ENCODE data around the gene PUSL1.
"Not testable (repeated sequence)": the region's sequence is repeated elsewhere in the genome, so short reads cannot be mapped to it uniquely, and the experiment has no call there.

PUSL1 gene

DNA sequence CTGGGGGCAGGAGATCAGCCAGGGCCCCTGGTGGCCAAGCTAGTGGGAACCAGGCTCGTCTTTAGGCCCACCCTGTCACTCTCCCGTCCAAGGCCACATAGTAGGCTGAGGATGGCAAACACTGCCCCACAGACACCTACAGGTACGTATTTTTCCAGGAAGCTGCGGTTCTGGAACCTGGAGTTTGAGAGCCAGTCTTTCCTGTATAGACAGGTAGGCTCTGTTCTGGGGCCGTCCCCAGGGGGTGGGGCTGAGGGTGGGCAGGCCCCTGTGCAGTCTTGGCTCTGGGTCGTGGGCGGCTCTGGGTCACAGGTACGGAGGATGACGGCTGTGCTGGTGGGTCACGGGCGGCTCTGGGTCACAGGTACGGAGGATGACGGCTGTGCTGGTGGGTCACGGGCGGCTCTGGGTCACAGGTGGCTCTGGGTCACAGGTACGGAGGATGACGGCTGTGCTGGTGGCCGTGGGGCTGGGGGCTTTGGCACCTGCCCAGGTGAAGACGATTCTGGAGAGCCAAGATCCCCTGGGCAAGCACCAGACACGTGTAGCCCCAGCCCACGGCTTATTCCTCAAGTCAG lies 2.2 kb downstream of the PUSL1 start:
- DNase-seq: no peak

DNA sequence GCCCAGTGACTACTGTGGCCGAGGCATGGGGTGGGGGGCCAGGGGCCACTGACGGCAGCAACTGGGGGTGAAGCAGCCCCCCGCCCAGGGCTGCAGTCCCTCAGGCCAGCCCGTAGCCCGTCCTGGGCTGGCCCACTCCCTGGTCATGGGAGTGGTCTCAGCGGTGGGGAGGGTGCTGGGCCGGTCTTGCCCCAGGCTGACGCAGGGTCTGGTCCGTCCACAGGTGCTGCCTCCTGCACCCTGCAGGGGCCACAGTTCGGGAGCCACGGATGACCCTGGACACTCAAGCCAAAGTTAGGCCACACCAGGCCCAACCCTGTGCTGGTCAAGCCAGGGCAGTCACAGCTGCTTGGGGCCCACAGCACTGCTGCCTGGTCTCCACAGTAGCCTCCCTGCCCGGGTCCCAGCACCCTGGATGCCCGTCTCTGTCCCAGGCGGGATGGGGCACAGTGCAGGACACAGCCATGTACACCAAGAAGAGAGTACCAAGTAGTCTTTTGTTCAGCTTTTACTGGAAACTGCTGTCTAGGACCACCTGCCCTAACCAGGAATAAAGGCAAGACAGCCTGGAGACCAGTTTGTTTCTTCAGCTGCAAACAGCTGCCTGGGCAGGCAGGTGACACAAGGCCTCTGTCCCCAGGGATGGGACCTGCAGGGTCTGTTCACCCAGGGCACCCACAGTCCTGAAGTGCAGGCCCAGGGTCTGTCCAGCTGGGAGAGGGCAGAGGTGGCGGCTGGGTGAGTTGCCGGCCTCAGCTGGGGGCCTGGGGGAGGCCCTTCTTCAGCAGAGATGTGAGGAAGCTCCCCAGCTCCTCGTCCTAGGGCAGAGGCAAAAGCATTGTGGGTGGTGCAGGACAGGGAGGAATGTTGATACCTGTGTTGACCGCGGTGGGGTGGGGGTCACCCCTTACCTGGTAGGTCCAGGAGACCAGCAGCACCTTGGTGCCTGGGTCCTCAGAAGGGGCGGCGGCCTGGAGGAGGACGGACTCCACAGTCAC lies 3.0 kb downstream of the PUSL1 start:
- DNase-seq: no peak

DNA sequence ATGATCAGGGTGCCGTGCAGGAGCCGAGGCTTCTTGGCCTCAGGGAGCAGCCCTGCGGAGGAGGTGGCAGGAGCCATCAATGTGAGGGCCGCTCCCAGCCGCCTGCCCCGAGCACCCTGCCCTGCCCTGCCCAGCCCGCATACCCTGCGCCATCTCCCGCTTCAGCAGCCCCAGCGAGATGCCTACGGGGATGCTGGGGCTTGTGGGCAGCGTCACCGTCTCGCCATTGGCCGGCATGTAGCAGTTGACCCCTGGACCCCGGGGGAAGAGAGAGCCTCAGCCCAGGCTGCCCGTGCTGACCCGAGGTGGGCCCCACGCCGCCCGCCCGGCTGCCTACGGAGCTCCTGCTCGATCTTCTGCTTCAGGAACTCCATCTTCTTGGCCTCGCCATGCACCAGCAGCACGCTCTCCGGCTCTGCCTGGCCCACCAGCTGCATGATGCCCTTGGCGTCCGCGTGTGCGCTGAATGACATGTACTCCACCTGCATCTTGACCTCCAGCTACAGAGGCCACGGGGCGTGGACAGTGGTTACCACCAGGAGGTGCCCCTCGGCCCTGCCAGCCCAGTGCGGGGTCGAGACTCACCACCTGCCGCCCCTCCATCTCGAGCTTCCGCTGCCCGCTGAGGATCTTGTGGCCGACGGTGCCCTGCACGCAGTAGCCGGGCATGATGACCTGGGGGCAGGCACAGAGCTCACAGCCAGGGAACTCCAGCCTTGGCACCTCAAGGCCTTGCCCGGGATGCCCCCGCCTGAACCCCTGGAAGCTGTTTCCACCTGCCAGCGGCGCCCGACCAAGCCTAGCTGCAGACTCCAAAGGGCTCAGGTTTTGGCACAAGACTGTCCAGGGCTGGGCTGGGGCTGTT lies 4.3 kb downstream of the PUSL1 start:
- no peak for DNase-seq

DNA sequence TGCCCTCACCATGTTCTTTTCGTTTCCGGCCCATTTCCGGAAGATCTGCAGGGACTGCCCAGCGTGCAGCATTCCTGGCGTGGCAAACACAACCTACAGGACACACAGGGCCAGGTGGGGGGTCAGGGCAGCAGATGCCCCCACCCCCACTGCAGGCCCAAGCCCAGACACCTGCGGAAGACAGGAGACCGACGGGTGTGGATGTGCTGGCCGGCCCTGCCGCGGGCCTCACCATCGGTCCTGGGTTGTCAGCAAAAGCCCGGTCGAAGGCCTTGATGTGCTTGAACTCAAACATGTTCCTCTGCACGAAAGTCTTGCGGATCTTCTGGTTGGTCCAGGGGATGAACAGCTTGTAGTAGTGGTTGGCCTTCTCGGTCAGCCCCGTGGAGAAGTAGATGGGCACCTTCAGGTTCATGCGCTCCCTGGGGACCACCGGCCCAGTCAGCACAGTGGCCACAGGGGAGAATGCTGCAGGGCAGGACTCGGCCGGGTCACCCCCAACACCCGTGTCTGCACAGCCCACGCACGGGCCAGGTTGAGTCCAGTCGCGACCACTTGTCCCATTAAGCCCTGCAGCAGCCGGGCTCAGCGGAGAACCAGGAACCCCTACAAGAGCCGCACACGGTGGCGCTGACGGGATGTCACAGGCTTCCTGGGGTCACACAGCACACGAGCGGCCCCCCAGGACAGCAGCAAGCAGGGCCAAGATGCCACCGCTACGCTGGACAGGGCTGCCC lies 5.3 kb downstream of the PUSL1 start:
- DNase-seq: no peak

DNA sequence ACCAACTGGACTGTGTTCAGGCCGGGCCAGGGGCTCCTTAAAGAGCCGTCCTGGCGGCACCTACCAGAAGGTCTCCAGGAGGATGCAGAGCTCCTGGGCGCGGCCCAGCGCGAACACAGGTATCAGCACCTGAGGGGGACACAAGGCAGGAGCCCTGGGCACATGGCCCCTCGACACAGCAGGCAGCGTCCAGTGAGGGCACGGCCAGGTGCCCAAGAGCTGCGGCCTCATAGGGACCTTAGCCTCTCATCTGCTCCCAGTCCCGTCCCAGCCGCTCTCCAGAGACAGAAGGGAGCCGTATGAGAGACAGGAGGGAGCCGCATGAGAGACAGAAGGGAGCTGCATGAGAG lies 5.8 kb downstream of the PUSL1 start:
- DNase-seq: no peak

DNA sequence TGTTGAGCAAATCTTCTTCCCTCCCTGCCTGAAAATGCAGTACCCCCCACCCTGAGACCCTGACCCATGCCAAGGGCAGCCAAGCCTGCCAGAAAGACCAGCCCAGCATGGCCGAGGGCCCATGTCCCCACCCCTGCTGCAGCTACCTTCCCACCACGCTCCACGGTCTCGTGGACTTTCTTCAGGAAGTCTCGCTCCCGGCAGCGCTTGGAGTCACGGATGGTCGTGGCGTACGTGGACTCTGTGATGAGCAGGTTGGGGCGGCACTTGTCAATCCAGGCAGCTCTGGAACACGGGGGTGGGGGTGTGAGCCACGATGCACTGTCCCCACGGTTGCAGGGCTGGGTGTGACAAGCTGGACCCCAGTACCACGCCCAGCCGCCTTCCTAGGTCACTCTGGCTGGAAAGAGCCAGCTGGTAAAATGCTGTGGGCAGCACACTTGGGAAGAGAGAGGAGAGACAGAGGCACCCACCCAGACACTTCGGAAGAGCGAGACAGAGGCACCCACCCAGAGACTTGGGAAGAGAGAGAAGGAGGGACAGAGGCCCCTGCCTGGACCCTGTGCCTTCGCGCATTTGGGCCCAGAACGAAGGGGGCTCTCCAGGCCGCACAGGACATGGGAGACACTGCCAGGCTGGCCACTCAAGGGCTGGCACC lies 6.4 kb downstream of the PUSL1 start:
- DNase-seq: no peak

DNA sequence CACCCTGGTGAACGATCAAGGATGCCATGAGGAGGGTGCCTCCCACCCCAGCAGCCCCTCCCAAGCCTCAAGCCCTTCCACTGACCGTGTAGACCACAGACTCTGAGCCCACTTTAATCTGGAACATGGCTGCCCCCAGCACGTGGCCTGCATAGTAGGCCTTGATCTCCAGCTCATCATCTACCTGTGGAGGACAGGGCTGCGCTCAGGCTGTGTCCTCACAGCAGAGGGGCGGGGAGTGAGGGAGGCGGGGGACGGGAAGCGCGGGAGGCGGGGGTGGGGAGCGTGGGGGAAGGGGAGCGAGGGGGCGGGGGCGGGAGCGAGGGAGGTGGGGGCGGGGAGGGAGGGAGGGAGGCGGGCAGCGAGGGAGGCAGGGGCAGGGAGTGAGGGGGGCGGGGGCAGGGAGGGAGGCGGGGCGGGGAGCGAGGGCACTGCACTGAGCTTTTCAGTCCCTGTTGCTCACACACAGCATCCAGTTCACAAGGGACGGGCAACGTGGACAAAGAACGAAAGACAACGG lies 7.1 kb downstream of the PUSL1 start:
- no peak for DNase-seq

DNA sequence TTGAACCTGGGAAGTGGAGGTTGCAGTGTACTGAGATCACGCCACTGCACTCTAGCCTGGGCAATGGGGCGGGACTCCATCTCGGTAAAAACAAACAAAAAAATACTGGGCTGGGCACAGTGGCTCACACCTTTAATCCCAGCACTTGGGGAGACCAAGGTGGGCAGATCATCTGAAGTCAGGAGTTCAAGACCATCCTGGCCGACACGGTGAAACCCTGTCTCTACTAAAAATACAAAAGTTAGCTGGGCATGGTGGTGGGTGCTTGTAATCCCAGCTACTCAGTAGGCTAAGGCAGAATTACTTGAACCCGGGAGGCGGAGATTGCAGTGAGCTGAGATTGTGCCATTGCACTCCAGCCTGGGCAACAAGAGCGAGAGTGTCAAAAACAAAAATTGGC lies 7.8 kb downstream of the PUSL1 start:
- not testable (repeated sequence) for DNase-seq

DNA sequence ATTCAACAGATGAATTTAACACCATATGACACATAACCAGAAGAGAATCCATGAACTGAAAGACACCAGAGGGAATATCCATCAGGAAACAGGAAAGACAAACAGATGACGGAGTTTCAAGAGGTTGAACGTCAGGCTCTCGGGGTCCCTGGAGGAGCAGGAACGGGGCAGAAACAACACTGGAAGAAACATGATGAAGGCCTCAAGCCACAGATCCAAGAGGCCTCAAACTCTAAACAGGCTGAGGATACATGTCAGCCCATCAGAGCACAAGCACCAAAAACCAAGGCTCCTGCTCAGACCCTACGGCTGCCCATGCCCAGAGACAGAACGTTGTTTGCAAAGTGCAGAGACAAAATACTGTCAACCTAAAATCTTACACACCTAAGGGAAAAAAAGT lies 9.0 kb downstream of the PUSL1 start:
- no peak for DNase-seq

DNA sequence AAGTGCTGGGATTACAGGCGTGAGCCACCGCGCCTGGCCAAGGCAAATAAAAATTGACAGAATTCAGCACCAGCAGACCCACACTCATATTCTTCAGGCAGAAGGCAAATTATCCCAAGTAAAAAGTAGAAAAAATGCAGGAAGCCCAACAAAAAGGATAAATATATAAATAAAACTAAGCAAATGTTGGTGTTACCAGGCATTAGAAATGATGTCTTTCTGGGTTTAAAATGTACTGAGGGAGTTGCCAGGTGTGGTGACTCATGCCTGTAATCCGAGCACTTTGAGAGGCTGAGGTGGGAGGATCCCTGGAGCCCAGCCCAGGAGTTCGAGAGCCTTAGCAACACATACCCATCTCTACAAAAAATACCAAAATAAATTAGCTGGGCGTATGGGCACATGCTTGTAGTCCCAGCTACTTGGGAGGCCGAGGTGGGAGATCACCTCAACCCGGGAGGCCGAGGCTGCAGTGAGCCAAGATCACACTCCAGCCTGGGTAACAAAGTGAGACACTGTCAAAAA lies 9.8 kb downstream of the PUSL1 start:
- DNase-seq: no peak

DNA sequence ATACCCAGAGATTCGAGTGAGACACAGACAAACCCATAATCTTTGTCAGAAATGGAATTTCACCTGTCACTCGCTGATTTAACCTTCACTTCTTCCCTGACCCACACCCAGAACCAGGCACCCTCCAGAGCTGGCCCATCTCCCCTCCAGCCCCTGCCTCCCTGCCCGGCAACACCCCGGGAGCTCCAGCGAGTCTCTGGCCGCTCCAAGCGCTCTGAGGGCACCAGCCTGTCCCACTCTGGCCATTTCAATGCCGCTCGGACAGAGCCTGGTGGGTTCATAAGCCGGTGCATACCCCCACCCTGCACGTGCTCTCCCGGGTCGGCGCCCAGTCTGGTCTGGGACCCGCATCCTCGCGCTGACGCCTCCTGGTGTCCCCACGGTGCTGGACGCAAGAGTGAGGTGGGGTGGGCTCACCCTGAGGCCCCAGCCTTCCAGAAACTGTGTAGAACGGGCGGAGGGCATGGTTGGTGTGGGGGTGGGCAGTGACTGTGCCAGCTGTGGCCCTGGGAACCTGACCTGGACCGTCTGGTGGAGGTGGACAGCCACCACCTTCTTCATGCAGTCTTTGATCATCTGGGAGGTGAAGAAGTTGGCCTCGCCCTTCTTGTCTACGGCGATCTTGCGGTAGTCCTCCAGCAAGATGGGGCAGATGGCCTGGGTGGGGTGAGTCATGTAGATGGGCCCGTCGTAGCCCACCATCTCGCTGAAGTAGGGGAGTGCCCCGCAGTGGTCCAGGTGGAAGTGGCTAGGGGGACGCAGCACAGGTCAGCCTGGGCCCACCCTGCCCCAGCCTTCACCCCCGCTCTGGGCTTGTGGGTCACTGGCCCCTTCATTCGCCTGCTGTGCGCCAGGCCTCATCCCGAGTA lies 10.6 kb downstream of the PUSL1 start:
- no peak for DNase-seq

DNA sequence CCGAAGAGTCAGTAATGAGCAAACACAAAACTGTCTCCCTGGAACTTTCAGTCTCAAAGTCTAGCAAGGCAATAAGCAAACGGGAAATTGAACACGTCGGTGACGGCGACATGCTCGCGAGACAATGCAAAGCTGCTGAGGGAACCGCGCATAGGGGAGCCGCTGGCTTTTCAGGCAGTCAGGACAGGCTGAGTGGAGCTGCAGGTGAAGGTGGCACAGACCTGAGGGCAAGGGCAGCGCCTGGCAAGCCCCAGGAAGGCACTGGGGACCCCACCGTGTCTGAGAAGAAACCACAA lies 11.2 kb downstream of the PUSL1 start:
- DNase-seq: no peak

DNA sequence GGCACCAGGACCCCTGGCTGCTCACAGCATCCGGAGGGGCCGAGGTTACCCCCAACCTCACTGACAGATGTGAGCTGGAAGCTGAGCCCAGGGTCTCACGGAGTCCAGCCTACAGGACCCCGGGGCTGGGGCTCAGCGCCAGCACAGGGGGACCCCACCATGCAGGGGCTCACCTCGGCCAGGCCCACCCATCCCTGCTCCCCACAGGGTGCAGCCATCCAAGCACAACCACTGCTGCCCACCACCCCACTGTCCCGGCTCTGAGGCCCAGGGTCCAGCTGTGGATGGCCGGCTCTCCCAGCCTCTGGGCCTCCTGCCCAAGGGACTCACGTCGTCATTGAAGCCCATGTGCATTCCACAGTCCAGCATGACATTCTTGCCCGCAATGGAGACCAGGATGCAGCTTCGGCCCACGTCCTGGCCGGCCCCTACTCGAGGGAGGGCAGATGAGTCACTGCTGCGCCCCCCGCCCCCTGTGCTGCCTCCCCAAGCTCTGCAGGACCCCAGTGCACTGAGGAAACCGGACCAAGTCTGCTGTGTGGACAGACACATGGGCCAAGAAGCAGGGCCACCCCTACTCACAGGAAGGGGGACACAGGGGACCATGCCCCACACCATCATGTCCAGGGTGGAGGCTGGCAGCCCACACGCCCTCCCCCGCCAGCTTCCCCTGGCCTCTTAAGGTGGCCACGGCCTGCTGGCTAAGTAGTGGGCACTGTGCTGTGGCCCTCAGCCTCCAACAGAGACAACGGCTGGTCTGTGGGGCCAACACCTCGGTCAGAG lies 12.5 kb downstream of the PUSL1 start:
- DNase-seq: no peak

DNA sequence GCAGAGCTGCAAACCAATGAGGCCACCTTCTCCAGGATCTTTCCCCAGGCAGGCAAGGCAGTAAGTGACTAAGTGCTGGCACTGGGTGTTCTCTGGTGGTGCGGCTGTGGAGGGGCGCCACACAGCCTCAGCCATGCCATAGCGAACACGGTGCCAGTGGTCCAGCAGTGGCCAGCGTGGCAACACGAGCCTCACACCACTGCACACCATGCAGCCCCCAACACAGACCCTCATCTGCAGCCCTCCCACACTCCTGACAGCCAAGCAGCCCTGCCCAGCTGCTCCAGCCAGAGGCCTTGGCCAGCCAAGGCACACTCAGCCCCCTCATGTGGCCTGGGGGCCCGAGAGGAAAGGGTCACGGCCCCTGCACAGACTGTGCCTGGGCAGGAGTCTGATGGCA lies 13.1 kb downstream of the PUSL1 start:
- no peak for DNase-seq

DNA sequence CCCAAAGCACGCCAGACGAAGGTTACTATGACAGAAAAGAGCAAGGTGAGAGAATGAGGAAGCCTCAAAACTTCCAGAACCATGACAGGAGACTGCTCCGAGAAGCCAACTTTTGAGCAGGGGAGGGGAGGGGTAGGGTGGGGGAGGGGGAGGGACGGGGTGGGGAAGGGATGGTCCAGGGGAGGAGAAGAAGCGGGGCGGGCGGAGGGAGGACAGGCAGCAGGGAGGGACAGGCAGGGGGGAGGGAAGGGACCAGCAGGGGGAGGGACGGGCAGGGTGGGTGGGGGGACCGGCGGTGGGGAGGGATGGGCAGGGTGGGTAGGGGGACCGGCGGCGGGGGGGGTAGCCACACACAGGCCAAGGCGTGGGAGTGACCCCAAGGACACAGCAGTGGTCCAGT lies 14.0 kb downstream of the PUSL1 start:
- DNase-seq: no peak

DNA sequence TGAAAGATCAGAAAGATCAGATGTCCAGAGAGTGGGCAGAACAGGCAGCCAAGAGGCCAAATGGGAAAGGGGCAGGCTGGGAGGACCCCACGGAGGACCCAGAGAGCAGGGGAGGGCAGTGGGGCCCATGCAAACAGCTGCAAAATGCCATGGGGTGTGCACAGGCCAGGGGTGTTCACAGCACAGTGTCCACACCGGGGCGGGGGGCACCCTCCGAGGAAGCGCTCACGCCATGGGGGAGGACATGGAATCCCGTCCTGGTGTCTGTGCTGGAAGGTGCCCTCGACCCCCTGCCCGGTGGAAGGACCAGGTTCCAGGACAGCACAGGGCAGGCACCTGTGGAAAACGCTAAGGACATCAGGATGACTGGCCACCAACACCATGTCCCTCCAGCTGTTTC lies 14.6 kb downstream of the PUSL1 start:
- no peak for DNase-seq

DNA sequence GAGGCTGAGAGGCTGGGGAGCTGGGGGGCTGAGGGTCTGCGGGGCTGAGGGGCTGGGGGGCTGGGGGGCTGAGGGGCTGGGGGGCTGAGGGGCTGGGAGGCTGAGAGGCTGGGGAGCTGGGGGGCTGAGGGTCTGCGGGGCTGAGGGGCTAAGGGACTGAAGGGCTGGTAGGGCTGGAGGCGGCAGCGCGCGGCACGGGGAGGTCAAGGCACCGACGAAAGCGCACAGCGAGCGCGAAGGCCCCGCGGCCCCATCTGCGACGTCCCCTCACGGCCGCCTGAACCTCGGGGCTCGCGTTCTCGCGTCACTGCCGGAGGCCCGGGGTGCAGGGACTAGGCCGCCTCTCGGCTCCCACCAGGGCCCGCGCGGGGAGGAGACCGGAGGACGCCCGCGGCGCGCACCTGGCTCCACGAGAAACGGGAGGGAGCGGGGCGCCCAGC lies 15.7 kb downstream of the PUSL1 start:
- DNase-seq: no peak

DNA sequence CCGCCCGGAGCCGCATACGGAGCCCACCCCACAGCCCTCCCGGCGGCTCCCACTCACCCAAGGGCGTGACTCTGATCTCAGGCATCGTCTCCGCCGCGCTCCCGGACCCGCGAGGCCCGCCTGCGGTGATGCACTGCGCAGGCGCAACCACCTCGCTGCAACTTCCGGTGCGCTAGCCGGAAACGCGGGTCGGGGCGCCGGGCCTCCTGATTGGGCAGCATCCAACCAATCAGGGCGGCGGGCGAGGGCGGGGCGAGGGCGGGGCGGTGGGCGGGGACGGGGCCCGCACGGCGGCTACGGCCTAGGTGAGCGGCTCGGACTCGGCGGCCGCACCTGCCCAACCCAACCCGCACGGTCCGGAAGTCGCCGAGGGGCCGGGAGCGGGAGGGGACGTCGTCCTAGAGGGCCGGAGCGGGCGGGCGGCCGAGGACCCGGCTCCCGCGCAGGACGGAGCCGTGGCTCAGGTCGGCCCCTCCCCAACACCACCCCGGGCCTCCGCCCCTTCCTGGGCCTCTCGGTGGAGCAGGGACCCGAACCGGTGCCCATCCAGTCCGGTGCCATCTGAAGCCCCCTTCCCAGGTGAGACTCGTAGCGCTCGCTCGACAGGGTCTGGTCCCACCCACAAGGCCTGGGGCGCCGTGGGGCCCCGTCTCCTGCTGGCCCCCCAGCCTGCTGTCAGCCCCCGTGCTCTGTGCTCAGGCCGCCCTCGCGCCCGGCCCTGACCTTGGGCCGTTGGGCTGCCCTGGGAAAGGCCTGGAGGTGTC lies 16.3 kb downstream of the PUSL1 start, which contains the start of the genes CPTP and INTS11:
CPTP (plus strand) TSS at position 279 of the 764 bp plus-strand sequence. CDS start 2,109 bp downstream, outside the sequence.
INTS11 (minus strand) TSS at position 137 of the 764 bp plus-strand sequence; CDS start at position 85, 52 bp downstream.
- DNase-seq: peak; percentile 96

Measured in activated CD4-positive, alpha-beta T cell treated with anti-CD3 and anti-CD28 coated beads, Interleukin-2, amount 50 U/mL, for 1 hour (primary cell).